Mesothelial cell of epicardium (in vitro differentiated cells): Measurements from ENCODE around the gene DNM3. TPM values are rescaled to one million over a fixed set of nuclear protein-coding genes. Genes with fewer than 3 reads are reported as not detected.
A peak's percentile ranks its signal among the peaks of the same experiment; 100 is the strongest.

Source experiments
- DNase-seq, 2 experiments: peaks; one replicate each; pipeline ENCODE4 v3.0.0; 2021; ENCODE audit warnings: low spot score in 2 of 2; ENCODE audit not compliant: unreplicated experiment in 2 of 2
- H3K27ac Mint-ChIP-seq: 2 replicates; pipeline ENCODE4 v1.8.0; 2021; ENCODE audit warnings: mixed read lengths
- H3K27me3 Mint-ChIP-seq: 2 replicates; pipeline ENCODE4 v1.8.0; 2021; ENCODE audit warnings: low read depth, mixed read lengths
- H3K36me3 Mint-ChIP-seq: 2 replicates; pipeline ENCODE4 v1.8.0; 2021; ENCODE audit warnings: mixed read lengths
- H3K4me1 Mint-ChIP-seq: 2 replicates; pipeline ENCODE4 v1.8.0; 2021; ENCODE audit warnings: mixed read lengths
- H3K4me3 Mint-ChIP-seq: 2 replicates; pipeline ENCODE4 v1.8.0; 2021; ENCODE audit warnings: mild to moderate bottlenecking, moderate library complexity, mixed read lengths
- H3K9me3 Mint-ChIP-seq: 2 replicates; pipeline ENCODE4 v1.8.0; 2021; ENCODE audit warnings: mixed read lengths
- total RNA-seq: library from RNA; stranded (reverse); gene quantifications from 3 replicates; pipeline ENCODE4 v1.2.1, GENCODE V29; 2021
- TF ChIP-seq, protein P1 (sequence below): fragments of 200-600 bp; sonication (generic); IDR thresholded peaks from one replicate; pipeline ENCODE4 v1.5.0; 2021; ENCODE audit warnings: antibody characterized with exemption; ENCODE audit not compliant: unreplicated experiment

DNM3 gene
- total RNA-seq, 1 donor from 2014 or later, result 5.0 TPM

DNA sequence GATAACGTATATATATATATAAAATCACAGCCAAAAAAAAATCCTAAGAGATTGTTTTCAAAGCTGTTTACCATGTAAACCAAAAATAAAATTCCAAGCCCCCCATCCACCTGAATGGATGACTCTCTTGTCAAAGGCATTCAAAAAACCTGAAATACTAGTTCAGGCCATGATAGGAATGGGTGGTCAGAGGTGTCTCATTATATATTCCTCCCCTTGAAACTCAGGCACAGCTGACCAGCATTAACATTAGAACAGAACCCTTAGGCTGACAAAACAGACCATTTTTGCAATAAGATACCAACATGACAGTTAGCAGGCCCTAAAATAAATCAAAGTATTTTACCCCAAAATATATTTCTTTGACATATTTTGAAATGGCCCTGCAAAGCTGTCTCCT lies 122.5 kb downstream of the DNM3 start:
- no peak overlapping the region for H3K4me3 Mint-ChIP-seq
- TF ChIP-seq, protein P1, sequence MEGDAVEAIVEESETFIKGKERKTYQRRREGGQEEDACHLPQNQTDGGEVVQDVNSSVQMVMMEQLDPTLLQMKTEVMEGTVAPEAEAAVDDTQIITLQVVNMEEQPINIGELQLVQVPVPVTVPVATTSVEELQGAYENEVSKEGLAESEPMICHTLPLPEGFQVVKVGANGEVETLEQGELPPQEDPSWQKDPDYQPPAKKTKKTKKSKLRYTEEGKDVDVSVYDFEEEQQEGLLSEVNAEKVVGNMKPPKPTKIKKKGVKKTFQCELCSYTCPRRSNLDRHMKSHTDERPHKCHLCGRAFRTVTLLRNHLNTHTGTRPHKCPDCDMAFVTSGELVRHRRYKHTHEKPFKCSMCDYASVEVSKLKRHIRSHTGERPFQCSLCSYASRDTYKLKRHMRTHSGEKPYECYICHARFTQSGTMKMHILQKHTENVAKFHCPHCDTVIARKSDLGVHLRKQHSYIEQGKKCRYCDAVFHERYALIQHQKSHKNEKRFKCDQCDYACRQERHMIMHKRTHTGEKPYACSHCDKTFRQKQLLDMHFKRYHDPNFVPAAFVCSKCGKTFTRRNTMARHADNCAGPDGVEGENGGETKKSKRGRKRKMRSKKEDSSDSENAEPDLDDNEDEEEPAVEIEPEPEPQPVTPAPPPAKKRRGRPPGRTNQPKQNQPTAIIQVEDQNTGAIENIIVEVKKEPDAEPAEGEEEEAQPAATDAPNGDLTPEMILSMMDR, result no peak
- H3K27ac Mint-ChIP-seq, result no peak overlapping the region
- H3K4me1 Mint-ChIP-seq, result peaks cover 23% of the 10 kb centered on the region
- H3K27me3 Mint-ChIP-seq, result no peaks in the 10 kb centered on the region
- no peaks in the 10 kb centered on the region for H3K36me3 Mint-ChIP-seq
- DNase-seq, result no peak
- no peaks in the 10 kb centered on the region for H3K9me3 Mint-ChIP-seq

DNA sequence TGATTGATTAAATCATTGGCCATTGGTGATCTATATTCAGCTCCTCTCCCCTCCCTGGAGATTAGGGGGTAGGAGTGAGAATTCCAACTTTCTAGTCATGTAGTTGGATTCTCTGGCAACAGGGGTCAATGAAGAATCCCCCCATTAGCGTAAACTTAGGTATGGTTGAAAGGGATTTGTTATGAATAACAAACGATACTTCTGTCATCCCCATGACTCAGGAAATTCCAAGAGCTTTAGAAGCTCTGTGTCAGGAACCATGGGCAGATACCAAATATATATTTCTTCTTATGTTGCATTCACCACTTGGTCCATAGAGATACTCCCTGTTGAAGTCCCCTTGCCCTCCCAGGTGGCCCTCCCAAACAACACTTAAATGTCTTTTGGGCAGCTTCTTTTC lies 124.5 kb downstream of the DNM3 start:
- no peaks in the 10 kb centered on the region for H3K9me3 Mint-ChIP-seq
- no peak overlapping the region for H3K4me3 Mint-ChIP-seq
- H3K27ac Mint-ChIP-seq, result no peak overlapping the region
- H3K4me1 Mint-ChIP-seq, result peaks cover 29% of the 10 kb centered on the region
- no peak for DNase-seq
- TF ChIP-seq, protein P1, result no peak
- H3K36me3 Mint-ChIP-seq, result no peaks in the 10 kb centered on the region
- H3K27me3 Mint-ChIP-seq, result no peaks in the 10 kb centered on the region

DNA sequence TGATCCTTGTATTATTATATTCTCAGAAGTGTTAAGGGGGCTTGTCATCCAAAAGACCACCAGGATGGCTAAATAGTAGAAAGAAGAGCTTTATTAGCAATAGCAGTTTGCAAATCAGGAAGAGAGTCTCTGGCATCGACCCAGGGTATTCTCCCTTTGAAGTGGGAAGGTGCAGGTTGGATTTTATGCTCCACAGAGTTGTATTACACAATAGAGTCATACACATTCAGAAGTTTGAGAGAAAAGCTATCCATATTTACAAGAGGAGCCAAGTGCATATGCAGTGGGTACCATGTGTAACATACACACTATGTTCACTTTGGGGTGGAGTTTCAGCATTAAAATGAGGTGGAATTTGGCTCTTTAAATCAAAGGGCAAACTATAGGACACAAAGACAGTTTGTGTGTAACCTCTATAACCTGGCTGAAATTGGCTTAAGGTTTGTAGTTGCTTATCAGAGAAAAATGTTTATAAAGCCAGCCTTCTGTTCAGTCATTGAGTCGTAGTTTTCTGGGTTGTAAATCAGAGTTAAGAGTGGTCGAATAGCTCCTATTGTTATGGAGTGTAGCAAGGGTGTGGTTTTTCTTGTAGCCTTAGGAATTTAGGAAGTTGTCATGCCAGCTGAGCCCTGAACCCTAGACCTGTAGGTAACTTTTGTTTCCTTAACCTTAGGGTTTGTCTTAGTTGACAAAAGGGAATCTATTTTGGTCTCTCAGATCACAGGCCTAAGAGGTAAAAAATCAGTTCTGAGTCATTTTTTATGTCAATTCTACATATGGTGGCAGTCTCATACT lies 125.3 kb downstream of the DNM3 start:
- Mint-ChIP-seq H3K4me3 (no peak overlapping the region), H3K9me3 (no peaks in the 10 kb centered on the region), H3K4me1 (peaks cover 29% of the 10 kb centered on the region), H3K27me3 (no peaks in the 10 kb centered on the region), H3K36me3 (no peaks in the 10 kb centered on the region), H3K27ac (peak overlapping the region; percentile 13)
- TF ChIP-seq, protein P1, result no peak
- no peak for DNase-seq

DNA sequence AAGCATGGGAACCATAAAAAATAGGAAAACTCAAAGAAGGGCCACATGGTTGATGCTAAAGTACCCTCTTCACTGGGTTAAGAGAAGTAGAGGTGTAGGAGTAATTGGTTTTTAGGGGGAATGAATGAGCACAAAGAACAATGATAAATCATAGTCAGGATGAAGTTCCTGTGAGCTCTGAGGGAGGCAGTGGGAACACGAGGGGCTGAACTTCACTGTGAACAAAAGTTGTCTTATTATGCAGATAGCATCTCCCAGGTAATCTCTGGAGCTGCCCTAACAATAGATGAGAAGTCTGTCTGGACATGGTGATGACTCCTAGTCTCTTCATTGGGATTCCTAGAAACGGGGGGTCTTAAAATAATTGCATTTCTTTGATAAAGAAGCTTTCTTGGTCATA lies 127.9 kb downstream of the DNM3 start:
- Mint-ChIP-seq H3K27me3 (no peaks in the 10 kb centered on the region), H3K4me3 (no peak overlapping the region), H3K9me3 (no peaks in the 10 kb centered on the region), H3K36me3 (no peaks in the 10 kb centered on the region), H3K4me1 (peaks cover 28% of the 10 kb centered on the region), H3K27ac (no peak overlapping the region)
- TF ChIP-seq, protein P1, result no peak
- DNase-seq, result no peak

DNA sequence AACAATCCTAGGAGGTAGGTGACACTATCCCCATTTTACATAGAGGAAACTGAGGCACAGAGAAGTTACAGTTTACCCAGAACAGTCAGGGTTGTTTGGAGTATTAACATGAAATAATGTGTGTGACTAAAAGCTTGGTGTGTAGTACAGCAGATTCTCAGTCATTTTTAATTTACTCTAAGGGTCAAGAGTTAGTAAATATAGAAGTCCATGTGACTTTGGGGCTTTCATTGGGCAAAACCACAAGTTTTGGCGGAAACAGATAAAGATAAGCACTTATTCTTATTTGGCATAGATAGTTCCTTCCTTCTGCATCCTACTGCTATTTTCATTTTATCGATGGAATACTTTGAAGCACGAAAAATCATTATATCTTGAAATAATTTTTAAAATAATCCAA lies 128.5 kb downstream of the DNM3 start:
- H3K4me3 Mint-ChIP-seq, result no peak overlapping the region
- no peaks in the 10 kb centered on the region for H3K36me3 Mint-ChIP-seq
- H3K27ac Mint-ChIP-seq, result no peak overlapping the region

More for the DNA sequence above, 128.5 kb downstream of the DNM3 start:
- Mint-ChIP-seq H3K4me1 (peaks cover 28% of the 10 kb centered on the region), H3K9me3 (no peaks in the 10 kb centered on the region), H3K27me3 (no peaks in the 10 kb centered on the region)
- no peak for DNase-seq
- TF ChIP-seq, protein P1, result no peak
